ENCODE measurements around the gene C2CD4D.

DNA sequence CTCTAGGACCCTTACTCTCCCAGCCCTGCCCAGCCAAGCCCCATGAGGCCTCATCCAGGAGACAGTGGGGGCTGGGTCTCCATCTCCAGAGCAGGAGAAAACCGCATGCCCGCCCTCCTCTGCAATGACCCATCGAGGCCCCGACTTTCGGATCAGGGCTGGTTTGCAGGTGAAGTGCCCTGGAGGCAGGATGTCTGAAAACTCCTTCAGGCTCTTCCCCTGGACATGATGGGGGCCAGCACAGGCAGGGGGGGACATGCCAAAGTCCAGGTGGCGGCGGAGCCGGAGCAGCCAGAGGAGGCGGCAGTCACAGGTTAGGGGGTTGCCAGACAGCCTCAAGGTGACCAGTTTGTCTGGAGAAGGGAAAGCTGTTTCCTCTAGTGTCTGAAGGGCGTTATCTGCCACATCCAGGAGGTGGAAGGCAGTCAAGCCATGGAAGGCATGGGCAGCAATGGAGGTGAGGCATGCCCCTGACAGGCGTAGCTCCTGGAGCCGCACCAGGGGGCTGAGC, 38.3 kb downstream of the C2CD4D start:
- TF ChIP-seq, protein P1, sequence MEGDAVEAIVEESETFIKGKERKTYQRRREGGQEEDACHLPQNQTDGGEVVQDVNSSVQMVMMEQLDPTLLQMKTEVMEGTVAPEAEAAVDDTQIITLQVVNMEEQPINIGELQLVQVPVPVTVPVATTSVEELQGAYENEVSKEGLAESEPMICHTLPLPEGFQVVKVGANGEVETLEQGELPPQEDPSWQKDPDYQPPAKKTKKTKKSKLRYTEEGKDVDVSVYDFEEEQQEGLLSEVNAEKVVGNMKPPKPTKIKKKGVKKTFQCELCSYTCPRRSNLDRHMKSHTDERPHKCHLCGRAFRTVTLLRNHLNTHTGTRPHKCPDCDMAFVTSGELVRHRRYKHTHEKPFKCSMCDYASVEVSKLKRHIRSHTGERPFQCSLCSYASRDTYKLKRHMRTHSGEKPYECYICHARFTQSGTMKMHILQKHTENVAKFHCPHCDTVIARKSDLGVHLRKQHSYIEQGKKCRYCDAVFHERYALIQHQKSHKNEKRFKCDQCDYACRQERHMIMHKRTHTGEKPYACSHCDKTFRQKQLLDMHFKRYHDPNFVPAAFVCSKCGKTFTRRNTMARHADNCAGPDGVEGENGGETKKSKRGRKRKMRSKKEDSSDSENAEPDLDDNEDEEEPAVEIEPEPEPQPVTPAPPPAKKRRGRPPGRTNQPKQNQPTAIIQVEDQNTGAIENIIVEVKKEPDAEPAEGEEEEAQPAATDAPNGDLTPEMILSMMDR (tag by site-specific recombination; IDR thresholded peaks at IDR 0.05) = no peak
- TF ChIP-seq ZBTB8A (tag by site-specific recombination; IDR thresholded peaks at IDR 0.05) (no peak), SALL2 (tag by site-specific recombination; IDR thresholded peaks at IDR 0.05; ENCODE audit: borderline replicate concordance) (no peak), ZNF146 (tag by site-specific recombination; IDR thresholded peaks at IDR 0.05) (no peak), YY1 (tag by site-specific recombination; IDR thresholded peaks at IDR 0.05) (no peak), SP7 (tag by site-specific recombination; IDR thresholded peaks at IDR 0.05) (no peak), ZNF324 (tag by site-specific recombination; IDR thresholded peaks at IDR 0.05) (no peak)
- TF ChIP-seq, protein P2, sequence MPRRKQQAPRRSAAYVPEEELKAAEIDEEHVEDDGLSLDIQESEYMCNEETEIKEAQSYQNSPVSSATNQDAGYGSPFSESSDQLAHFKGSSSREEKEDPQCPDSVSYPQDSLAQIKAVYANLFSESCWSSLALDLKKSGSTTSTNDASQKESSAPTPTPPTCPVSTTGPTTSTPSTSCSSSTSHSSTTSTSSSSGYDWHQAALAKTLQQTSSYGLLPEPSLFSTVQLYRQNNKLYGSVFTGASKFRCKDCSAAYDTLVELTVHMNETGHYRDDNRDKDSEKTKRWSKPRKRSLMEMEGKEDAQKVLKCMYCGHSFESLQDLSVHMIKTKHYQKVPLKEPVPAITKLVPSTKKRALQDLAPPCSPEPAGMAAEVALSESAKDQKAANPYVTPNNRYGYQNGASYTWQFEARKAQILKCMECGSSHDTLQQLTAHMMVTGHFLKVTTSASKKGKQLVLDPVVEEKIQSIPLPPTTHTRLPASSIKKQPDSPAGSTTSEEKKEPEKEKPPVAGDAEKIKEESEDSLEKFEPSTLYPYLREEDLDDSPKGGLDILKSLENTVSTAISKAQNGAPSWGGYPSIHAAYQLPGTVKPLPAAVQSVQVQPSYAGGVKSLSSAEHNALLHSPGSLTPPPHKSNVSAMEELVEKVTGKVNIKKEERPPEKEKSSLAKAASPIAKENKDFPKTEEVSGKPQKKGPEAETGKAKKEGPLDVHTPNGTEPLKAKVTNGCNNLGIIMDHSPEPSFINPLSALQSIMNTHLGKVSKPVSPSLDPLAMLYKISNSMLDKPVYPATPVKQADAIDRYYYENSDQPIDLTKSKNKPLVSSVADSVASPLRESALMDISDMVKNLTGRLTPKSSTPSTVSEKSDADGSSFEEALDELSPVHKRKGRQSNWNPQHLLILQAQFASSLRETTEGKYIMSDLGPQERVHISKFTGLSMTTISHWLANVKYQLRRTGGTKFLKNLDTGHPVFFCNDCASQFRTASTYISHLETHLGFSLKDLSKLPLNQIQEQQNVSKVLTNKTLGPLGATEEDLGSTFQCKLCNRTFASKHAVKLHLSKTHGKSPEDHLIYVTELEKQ (tag by site-specific recombination; IDR thresholded peaks at IDR 0.05; ENCODE audit: borderline replicate concordance) = no peak
- TF ChIP-seq, protein P3, sequence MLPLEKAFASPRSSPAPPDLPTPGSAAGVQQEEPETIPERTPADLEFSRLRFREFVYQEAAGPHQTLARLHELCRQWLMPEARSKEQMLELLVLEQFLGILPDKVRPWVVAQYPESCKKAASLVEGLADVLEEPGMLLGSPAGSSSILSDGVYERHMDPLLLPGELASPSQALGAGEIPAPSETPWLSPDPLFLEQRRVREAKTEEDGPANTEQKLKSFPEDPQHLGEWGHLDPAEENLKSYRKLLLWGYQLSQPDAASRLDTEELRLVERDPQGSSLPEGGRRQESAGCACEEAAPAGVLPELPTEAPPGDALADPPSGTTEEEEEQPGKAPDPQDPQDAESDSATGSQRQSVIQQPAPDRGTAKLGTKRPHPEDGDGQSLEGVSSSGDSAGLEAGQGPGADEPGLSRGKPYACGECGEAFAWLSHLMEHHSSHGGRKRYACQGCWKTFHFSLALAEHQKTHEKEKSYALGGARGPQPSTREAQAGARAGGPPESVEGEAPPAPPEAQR (tag by site-specific recombination; IDR thresholded peaks at IDR 0.05) = no peak

All from HEK293 (cell line).